Neural cell (in vitro differentiated cells): ENCODE results near the gene RAB1B.
A peak's percentile ranks its signal among the peaks of the same experiment; 100 is the strongest.

ENCODE experiments used
- MXI1 ChIP-seq: fragments of 450-650 bp; conservative IDR thresholded peaks from 2 replicates; pipeline ENCODE4 v1.6.1; 2014; ENCODE audit warnings: antibody characterized with exemption, mild to moderate bottlenecking; ENCODE audit not compliant: poor library complexity, severe bottlenecking
- TF ChIP-seq, protein P1 (sequence below): fragments of 450-650 bp; IDR thresholded peaks from 2 replicates; pipeline ENCODE4 v1.5.1; 2014; ENCODE audit warnings: antibody characterized with exemption, mild to moderate bottlenecking, moderate library complexity; ENCODE audit not compliant: poor library complexity, severe bottlenecking

DNA sequence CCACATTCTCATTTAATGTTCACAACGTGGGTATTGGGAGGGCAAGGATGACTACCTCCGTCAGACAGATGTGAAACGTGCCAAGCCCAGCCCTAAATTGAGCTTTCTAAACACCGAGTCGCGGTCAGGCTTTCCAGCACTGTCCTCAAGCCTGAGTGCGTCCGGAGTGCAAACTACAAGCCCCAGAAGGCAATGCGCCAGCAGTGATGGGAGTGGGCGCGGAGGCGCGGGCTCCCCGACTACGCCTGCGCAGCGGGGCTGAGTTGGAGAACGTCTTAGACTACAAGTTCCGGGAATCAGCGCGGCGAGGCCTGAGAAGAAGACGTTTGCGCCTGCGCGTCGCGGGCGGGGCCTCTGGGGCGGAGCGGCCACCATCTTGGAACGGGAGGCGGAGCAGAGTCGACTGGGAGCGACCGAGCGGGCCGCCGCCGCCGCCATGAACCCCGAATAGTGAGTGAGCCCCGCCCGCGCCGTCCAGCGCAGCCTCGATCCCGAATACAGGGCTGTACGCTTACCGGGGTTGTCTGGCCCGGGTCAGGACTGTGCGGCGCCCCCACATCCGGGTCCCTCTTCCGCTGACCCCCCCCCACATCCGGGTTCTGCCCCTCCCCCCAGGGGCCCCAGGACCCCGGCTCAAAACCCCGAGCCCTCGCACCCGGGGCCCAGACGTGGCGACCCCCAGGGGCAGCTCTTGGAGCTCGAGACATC is at the start of gene RAB1B:
- peak; percentile 8 for TF ChIP-seq MXI1
- TF ChIP-seq, protein P1, sequence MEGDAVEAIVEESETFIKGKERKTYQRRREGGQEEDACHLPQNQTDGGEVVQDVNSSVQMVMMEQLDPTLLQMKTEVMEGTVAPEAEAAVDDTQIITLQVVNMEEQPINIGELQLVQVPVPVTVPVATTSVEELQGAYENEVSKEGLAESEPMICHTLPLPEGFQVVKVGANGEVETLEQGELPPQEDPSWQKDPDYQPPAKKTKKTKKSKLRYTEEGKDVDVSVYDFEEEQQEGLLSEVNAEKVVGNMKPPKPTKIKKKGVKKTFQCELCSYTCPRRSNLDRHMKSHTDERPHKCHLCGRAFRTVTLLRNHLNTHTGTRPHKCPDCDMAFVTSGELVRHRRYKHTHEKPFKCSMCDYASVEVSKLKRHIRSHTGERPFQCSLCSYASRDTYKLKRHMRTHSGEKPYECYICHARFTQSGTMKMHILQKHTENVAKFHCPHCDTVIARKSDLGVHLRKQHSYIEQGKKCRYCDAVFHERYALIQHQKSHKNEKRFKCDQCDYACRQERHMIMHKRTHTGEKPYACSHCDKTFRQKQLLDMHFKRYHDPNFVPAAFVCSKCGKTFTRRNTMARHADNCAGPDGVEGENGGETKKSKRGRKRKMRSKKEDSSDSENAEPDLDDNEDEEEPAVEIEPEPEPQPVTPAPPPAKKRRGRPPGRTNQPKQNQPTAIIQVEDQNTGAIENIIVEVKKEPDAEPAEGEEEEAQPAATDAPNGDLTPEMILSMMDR = no peak
